Keratinocyte (primary cell): ENCODE results near the gene KRT31. TPM values are rescaled to one million over a fixed set of nuclear protein-coding genes. Genes with fewer than 3 reads are reported as not detected.

Experiments
- DNase-seq: peaks from one replicate; pipeline ENCODE4 v3.0.0-alpha.2; 2011; ENCODE audit warnings: low read depth, missing footprints, low spot score
- FAIRE-seq: peaks from 2 replicates; lab custom pipeline; 2011; peaks lifted over from hg19 to GRCh38; lab: Jason Lieb, UNC
- H2AFZ ChIP-seq: 2 replicates; pipeline ENCODE4 v1.6.0; 2012; ENCODE audit warnings: low read length, control low read depth, inconsistent platforms; ENCODE audit not compliant: control insufficient read depth
- H3K27ac ChIP-seq: 2 replicates; pipeline ENCODE4 v1.5.1; 2011; ENCODE audit warnings: low read length; ENCODE audit not compliant: control insufficient read depth, insufficient read depth
- H3K27me3 ChIP-seq: 3 replicates; pipeline ENCODE4 v1.6.0; 2011; ENCODE audit warnings: low read length; ENCODE audit not compliant: control insufficient read depth, insufficient read depth; ENCODE audit errors: extremely low read depth
- H3K36me3 ChIP-seq, 2 experiments: 2 replicates in 1 of 2; 3 replicates in 1 of 2; pipeline ENCODE4 v1.5.1; 2011; ENCODE audit warnings: low read length in 2 of 2, mild to moderate bottlenecking in 1 of 2; ENCODE audit not compliant: control insufficient read depth in 2 of 2, insufficient read depth in 2 of 2; ENCODE audit errors: extremely low read depth in 1 of 2
- H3K4me1 ChIP-seq: 3 replicates; pipeline ENCODE4 v1.5.1; 2011; ENCODE audit warnings: low read length; ENCODE audit not compliant: control insufficient read depth, insufficient read depth; ENCODE audit errors: extremely low read depth
- H3K4me2 ChIP-seq: 3 replicates; pipeline ENCODE4 v1.6.0; 2011; ENCODE audit warnings: low read depth, low read length; ENCODE audit not compliant: control insufficient read depth, insufficient read depth; ENCODE audit errors: extremely low read depth
- H3K4me3 ChIP-seq, 3 experiments: fragments of 200-600 bp in 1 of 3; sonication (generic) in 1 of 3; 2 replicates in 2 of 3; 3 replicates in 1 of 3; pipeline ENCODE4 v1.5.1; 2011 to 2016; ENCODE audit warnings: low read length in 3 of 3, mild to moderate bottlenecking in 3 of 3, control low read depth in 2 of 3, inconsistent platforms in 1 of 3, low read depth in 1 of 3, mixed read lengths in 1 of 3, mixed run types in 1 of 3, moderate library complexity in 1 of 3; ENCODE audit not compliant: control insufficient read depth in 2 of 3, insufficient read depth in 2 of 3; ENCODE audit errors: extremely low read depth in 1 of 3
- H3K79me2 ChIP-seq: 2 replicates; pipeline ENCODE4 v1.6.0; 2012; ENCODE audit warnings: low read length; ENCODE audit not compliant: control insufficient read depth, insufficient read depth
- H3K9ac ChIP-seq: 3 replicates; pipeline ENCODE4 v1.6.0; 2011; ENCODE audit warnings: low read length; ENCODE audit not compliant: control insufficient read depth, insufficient read depth; ENCODE audit errors: extremely low read depth
- H3K9me1 ChIP-seq: 3 replicates; pipeline ENCODE4 v1.6.0; 2011; ENCODE audit warnings: low read length; ENCODE audit not compliant: control insufficient read depth, insufficient read depth; ENCODE audit errors: extremely low read depth
- H3K9me3 ChIP-seq: 2 replicates; pipeline ENCODE4 v1.5.1; 2012; ENCODE audit warnings: low read depth, low read length; ENCODE audit not compliant: control insufficient read depth
- H4K20me1 ChIP-seq: 3 replicates; pipeline ENCODE4 v1.6.0; 2011; ENCODE audit warnings: low read length; ENCODE audit not compliant: control insufficient read depth, insufficient read depth; ENCODE audit errors: extremely low read depth
- EZH2 ChIP-seq: IDR thresholded peaks from one replicate; pipeline ENCODE4 v1.6.1; 2012; ENCODE audit warnings: inconsistent platforms, mild to moderate bottlenecking, low read length, moderate library complexity
- dilution Hi-C: fragments of 300-500 bp; cut with MboI; formaldehyde crosslinking; loops from one replicate; pipeline ENCODE4 v1.7.0; 2020; ENCODE audit warnings: low sequenced_read_pairs; ENCODE audit not compliant: extremely low pct_ligation_motif_present
- polyA plus RNA-seq, 5 experiments: library from polyadenylated mRNA; depleted of rRNA in 3 of 5; stranded (reverse) in 3 of 5; stranded (forward) in 1 of 5; unstranded in 1 of 5; fragments of >200 nt; gene quantifications; 1 replicate in 1 of 5; 2 replicates in 3 of 5; 3 replicates in 1 of 5; pipeline versions ENCODE4 v1.2.1 to v1.2.3, GENCODE V29; 2011 to 2012; ENCODE audit warnings: missing spikeins in 2 of 5, low read depth in 1 of 5, low replicate concordance in 1 of 5
- TF ChIP-seq, protein P1 (sequence below), 3 experiments: IDR thresholded peaks in 1 of 3; conservative IDR thresholded peaks in 1 of 3; optimal IDR thresholded peaks in 1 of 3; 2 replicates in 2 of 3; 3 replicates in 1 of 3; pipeline versions ENCODE3 to v1.5.1; 2011; ENCODE audit warnings: low read length in 3 of 3, mild to moderate bottlenecking in 3 of 3, moderate library complexity in 2 of 3, control low read depth in 1 of 3, inconsistent platforms in 1 of 3; ENCODE audit not compliant: insufficient read depth in 2 of 3; ENCODE audit errors: extremely low read depth in 1 of 3

Gene KRT31
- polyA plus RNA-seq, 1 donor (not counting 4 experiments of a cell fraction or from before 2014, with no cell fraction given) = 24.9 TPM

DNA sequence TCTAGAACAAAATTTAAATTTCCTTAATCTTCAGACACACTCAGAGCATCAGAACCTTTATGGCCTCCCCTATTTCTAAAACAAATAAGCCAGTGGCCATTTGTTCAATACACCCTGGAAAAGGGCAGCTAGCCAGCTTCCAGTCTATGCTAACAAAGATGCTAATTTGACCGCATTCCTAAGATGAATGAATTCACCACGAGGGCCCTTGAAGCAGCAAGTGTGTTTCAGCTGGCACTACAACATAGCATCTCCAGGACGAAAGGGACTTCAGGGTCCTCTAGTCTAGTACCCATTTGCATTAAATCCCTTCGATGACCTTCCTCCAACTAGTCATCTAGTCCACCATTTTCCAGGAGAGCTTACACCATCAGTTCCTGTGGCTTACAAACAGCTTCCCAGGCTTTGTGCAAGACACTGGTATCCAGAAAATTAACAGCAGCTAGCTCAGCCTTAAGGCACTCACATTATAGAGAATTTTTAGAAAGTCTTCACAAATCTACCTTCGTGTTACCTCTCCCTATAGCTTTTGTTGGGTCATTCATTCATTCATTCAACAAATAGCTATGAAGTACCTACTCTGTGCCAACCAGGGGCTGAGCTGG, 16.0 kb upstream of the KRT31 start:
- FAIRE-seq (peak; percentile 48), DNase-seq (no peak)
- dilution Hi-C loops = no loop called here
- peaks cover 14% of the 10 kb centered on the region for H3K4me1 ChIP-seq
- H3K27me3 ChIP-seq = no peaks in the 10 kb centered on the region
- H3K9me3 ChIP-seq = no peaks in the 10 kb centered on the region
- no peaks in the 10 kb centered on the region for H4K20me1 ChIP-seq
- no peak overlapping the region for H2AFZ ChIP-seq
- no peak overlapping the region for H3K27ac ChIP-seq
- no peak overlapping the region for H3K4me2 ChIP-seq
- H3K79me2 ChIP-seq = no peaks in the 10 kb centered on the region
- no peaks in the 10 kb centered on the region for H3K9me1 ChIP-seq
- H3K9ac ChIP-seq = no peak overlapping the region
- no peak overlapping the region for H3K4me3 ChIP-seq
- no peaks in the 10 kb centered on the region for H3K36me3 ChIP-seq
- no peak for TF ChIP-seq EZH2
- TF ChIP-seq, protein P1, sequence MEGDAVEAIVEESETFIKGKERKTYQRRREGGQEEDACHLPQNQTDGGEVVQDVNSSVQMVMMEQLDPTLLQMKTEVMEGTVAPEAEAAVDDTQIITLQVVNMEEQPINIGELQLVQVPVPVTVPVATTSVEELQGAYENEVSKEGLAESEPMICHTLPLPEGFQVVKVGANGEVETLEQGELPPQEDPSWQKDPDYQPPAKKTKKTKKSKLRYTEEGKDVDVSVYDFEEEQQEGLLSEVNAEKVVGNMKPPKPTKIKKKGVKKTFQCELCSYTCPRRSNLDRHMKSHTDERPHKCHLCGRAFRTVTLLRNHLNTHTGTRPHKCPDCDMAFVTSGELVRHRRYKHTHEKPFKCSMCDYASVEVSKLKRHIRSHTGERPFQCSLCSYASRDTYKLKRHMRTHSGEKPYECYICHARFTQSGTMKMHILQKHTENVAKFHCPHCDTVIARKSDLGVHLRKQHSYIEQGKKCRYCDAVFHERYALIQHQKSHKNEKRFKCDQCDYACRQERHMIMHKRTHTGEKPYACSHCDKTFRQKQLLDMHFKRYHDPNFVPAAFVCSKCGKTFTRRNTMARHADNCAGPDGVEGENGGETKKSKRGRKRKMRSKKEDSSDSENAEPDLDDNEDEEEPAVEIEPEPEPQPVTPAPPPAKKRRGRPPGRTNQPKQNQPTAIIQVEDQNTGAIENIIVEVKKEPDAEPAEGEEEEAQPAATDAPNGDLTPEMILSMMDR (optimal IDR thresholded peaks at IDR 0.05 in 1 of 3, IDR thresholded peaks at IDR 0.05 in 1 of 3, conservative IDR thresholded peaks at IDR 0.05 in 1 of 3; ENCODE audit: extremely low read depth in 1 of 3, insufficient read depth in 2 of 3, low read length in 3 of 3) = no peak

DNA sequence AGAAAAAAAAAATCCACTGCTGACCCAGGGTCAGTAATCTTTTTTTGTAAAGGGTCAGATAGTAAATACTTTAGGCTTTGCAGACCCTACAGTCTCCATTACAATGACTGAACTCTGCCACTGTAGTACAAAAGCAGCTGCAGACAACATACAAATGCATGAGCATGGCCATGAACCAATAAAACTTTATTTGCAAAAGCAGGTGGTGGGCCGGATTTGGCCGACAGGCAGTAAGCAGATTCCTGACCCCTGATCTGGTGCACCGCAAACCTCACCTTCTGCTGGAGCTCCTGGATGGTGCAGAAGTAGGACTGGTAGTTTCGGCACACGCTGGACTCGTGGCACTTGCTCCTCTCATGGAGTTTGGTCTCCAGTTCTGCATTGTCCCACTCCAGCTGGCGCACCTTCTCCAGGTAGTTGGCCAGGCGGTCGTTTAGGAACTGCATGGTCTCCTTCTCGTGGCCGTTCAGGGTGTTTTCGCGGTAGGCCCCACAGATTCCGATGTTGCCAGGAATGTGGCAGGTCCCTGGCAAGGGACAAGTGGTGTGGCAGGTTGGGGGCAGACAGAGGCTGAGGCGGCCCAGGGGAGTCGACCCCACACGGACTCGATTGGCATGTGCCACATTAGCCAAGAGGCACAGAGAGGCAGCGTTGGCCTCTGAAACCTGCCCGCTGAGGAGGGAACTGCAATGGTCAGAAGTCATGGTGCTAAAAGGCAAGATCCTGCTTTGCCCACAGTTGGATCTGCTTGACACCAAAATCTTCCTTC, 13.8 kb upstream of the KRT31 start:
- Histone ChIP-seq H3K4me3 (no peak overlapping the region), H3K36me3 (no peaks in the 10 kb centered on the region), H3K4me1 (no peaks in the 10 kb centered on the region), H3K9ac (no peak overlapping the region), H3K4me2 (no peak overlapping the region), H3K9me3 (no peaks in the 10 kb centered on the region), H4K20me1 (no peaks in the 10 kb centered on the region), H3K27ac (no peak overlapping the region), H3K79me2 (no peaks in the 10 kb centered on the region), H3K9me1 (no peaks in the 10 kb centered on the region), H2AFZ (no peak overlapping the region), H3K27me3 (no peaks in the 10 kb centered on the region)
- TF ChIP-seq EZH2 = no peak
- TF ChIP-seq, protein P1 (optimal IDR thresholded peaks at IDR 0.05 in 1 of 3, IDR thresholded peaks at IDR 0.05 in 1 of 3, conservative IDR thresholded peaks at IDR 0.05 in 1 of 3; ENCODE audit: extremely low read depth in 1 of 3, insufficient read depth in 2 of 3, low read length in 3 of 3) = no peak
- FAIRE-seq = no peak
- dilution Hi-C loops = no loop called here
- no peak for DNase-seq
